Measurements from ENCODE around the gene FGFRL1. TPM values are rescaled to one million over a fixed set of nuclear protein-coding genes. Genes with fewer than 3 reads are reported as not detected.

Gene FGFRL1
- total RNA-seq, 1 donor from 2014 or later: 5.2 TPM

- no peaks in the 10 kb centered on the region for H3K9me3 Mint-ChIP-seq (ENCODE audit: unreplicated experiment)
- no peak for DNase-seq (ENCODE audit: low spot score)
- H3K36me3 Mint-ChIP-seq (ENCODE audit: low read depth, unreplicated experiment): peaks cover 5% of the 10 kb centered on the region
- H3K27ac Mint-ChIP-seq (ENCODE audit: unreplicated experiment): no peak overlapping the region
- peaks cover 8% of the 10 kb centered on the region for H3K27me3 Mint-ChIP-seq (ENCODE audit: unreplicated experiment)
- H3K4me1 Mint-ChIP-seq (ENCODE audit: unreplicated experiment): peaks cover under 1% of the 10 kb centered on the region
- no peak overlapping the region for H3K4me3 Mint-ChIP-seq (ENCODE audit: unreplicated experiment)
- TF ChIP-seq CTCF (IDR thresholded peaks at IDR 0.05; ENCODE audit: unreplicated experiment): no peak
Measured at GRCh38 chr4:1056671-1057402, 45.4 kb downstream of the FGFRL1 start.

GRCh38 chr4:1057403-1057745, 45.9 kb downstream of the FGFRL1 start:
- DNase-seq (ENCODE audit: low spot score): no peak
- Mint-ChIP-seq H3K36me3 (ENCODE audit: low read depth, unreplicated experiment) (peaks cover 5% of the 10 kb centered on the region), H3K27ac (ENCODE audit: unreplicated experiment) (no peak overlapping the region), H3K4me3 (ENCODE audit: unreplicated experiment) (no peak overlapping the region), H3K27me3 (ENCODE audit: unreplicated experiment) (peaks cover 8% of the 10 kb centered on the region), H3K9me3 (ENCODE audit: unreplicated experiment) (no peaks in the 10 kb centered on the region), H3K4me1 (ENCODE audit: unreplicated experiment) (no peaks in the 10 kb centered on the region)
- no peak for TF ChIP-seq CTCF (IDR thresholded peaks at IDR 0.05; ENCODE audit: unreplicated experiment)

GRCh38 chr4:1058198-1058996, 47.0 kb downstream of the FGFRL1 start:
- H3K27ac Mint-ChIP-seq (ENCODE audit: unreplicated experiment): no peak overlapping the region
- no peaks in the 10 kb centered on the region for H3K4me1 Mint-ChIP-seq (ENCODE audit: unreplicated experiment)
- peaks cover 4% of the 10 kb centered on the region for H3K27me3 Mint-ChIP-seq (ENCODE audit: unreplicated experiment)
- TF ChIP-seq CTCF (IDR thresholded peaks at IDR 0.05; ENCODE audit: unreplicated experiment): no peak
- no peaks in the 10 kb centered on the region for H3K36me3 Mint-ChIP-seq (ENCODE audit: low read depth, unreplicated experiment)
- no peak for DNase-seq (ENCODE audit: low spot score)
- no peaks in the 10 kb centered on the region for H3K9me3 Mint-ChIP-seq (ENCODE audit: unreplicated experiment)
- H3K4me3 Mint-ChIP-seq (ENCODE audit: unreplicated experiment): no peak overlapping the region

- H3K36me3 Mint-ChIP-seq (ENCODE audit: low read depth, unreplicated experiment): no peaks in the 10 kb centered on the region
- H3K4me1 Mint-ChIP-seq (ENCODE audit: unreplicated experiment): no peaks in the 10 kb centered on the region
- H3K27ac Mint-ChIP-seq (ENCODE audit: unreplicated experiment): no peak overlapping the region
- H3K4me3 Mint-ChIP-seq (ENCODE audit: unreplicated experiment): no peak overlapping the region
- no peak for DNase-seq (ENCODE audit: low spot score)
- TF ChIP-seq CTCF (IDR thresholded peaks at IDR 0.05; ENCODE audit: unreplicated experiment): no peak
- no peaks in the 10 kb centered on the region for H3K9me3 Mint-ChIP-seq (ENCODE audit: unreplicated experiment)
- peaks cover 3% of the 10 kb centered on the region for H3K27me3 Mint-ChIP-seq (ENCODE audit: unreplicated experiment)
Measured at GRCh38 chr4:1058997-1059665, 47.7 kb downstream of the FGFRL1 start.

Measured in endothelial cell (in vitro differentiated cells).